ENCODE measurements around the gene FHOD1. TPM values are rescaled to one million over a fixed set of nuclear protein-coding genes. Genes with fewer than 3 reads are reported as not detected.

FHOD1 gene
- total RNA-seq, 1 experiment from 2014 or later = 37.2 TPM

DNA sequence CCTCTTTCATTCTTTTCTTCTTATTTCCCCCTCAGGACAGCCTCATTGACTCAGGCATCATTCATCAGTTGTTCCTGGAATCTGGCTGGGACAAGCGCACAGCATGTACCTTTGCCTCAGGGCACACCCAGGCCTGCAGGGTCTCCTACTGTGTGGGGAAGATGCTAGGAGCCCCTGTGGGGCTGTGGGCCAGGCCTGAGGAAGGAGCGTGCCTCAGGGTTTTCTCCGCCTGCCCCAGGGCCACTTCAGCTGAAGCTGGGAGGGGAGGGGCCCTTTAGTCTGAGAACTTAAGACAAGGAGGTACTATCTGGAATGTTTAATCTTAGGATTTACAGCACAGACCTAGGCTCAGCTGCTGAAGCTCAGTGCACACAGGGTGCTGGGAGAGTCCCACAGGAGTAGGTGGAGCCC lies 40.4 kb downstream of the FHOD1 start:
- TF ChIP-seq, protein P1, sequence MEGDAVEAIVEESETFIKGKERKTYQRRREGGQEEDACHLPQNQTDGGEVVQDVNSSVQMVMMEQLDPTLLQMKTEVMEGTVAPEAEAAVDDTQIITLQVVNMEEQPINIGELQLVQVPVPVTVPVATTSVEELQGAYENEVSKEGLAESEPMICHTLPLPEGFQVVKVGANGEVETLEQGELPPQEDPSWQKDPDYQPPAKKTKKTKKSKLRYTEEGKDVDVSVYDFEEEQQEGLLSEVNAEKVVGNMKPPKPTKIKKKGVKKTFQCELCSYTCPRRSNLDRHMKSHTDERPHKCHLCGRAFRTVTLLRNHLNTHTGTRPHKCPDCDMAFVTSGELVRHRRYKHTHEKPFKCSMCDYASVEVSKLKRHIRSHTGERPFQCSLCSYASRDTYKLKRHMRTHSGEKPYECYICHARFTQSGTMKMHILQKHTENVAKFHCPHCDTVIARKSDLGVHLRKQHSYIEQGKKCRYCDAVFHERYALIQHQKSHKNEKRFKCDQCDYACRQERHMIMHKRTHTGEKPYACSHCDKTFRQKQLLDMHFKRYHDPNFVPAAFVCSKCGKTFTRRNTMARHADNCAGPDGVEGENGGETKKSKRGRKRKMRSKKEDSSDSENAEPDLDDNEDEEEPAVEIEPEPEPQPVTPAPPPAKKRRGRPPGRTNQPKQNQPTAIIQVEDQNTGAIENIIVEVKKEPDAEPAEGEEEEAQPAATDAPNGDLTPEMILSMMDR (IDR thresholded peaks at IDR 0.05; ENCODE audit: unreplicated experiment) = no peak

DNA sequence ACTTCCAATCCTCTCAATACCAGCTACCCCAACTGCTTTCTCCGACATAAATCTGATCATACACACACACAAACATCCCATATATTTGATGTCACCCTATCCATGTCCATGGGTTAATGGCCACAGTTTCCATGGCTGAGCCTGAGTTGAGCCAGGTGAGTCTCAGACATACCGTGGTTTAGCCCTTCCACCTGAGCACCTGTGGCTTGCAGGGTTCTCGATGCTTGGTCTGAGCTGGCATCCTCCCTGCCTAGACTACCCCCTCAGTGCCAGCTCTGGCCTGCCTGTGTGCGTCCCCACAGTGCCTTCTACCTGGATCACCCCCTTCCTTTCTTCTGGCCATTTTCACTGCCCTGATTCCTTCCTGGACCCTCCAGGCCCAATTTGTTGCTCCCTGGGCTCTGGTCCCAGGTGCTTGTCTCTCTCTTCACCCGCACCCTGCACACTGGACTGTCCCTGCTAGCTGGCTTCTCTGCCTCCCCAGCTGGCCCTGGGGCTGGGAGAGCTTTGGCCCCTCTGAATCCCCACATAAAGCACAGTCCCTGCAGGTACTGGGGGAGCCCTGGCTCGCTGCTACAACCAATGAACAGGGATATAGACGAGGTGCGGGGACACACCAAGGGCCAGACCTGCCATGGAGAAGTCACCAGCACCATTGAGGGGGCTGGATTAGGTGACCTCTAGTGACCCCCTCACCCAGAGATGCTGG lies 41.0 kb downstream of the FHOD1 start:
- CTCF ChIA-PET = interaction anchor here (0.5 to 0.6 kb wide), 2 partner anchors 157 to 293 kb away, joined by 3 to 5 read pairs; no protein-coding TSS in a partner anchor
- H3K9me3 Mint-ChIP-seq (ENCODE audit: low read depth, unreplicated experiment) = no peaks in the 10 kb centered on the region
- H3K4me3 Mint-ChIP-seq (ENCODE audit: low read depth, unreplicated experiment) = no peak overlapping the region
- H3K27ac Mint-ChIP-seq (ENCODE audit: unreplicated experiment) = peak overlapping the region; percentile 11
- TF ChIP-seq, protein P1 (IDR thresholded peaks at IDR 0.05; ENCODE audit: unreplicated experiment) = no peak
- no TSS peak for BruUV-seq (replicated peaks)
- DNase-seq = no peak
- H3K27me3 Mint-ChIP-seq (ENCODE audit: unreplicated experiment) = peaks cover 13% of the 10 kb centered on the region
- H3K4me1 Mint-ChIP-seq (ENCODE audit: low read depth, unreplicated experiment) = no peaks in the 10 kb centered on the region
- peaks cover 47% of the 10 kb centered on the region for H3K36me3 Mint-ChIP-seq (ENCODE audit: insufficient read depth, unreplicated experiment)
- intact Hi-C loops (cut with micrococcal nuclease; ENCODE audit: unreplicated experiment) = no loop called here

More for the DNA sequence above, 40.4 kb downstream of the FHOD1 start:
- Mint-ChIP-seq H3K9me3 (ENCODE audit: low read depth, unreplicated experiment) (no peaks in the 10 kb centered on the region), H3K4me3 (ENCODE audit: low read depth, unreplicated experiment) (no peak overlapping the region), H3K27me3 (ENCODE audit: unreplicated experiment) (peaks cover 13% of the 10 kb centered on the region), H3K27ac (ENCODE audit: unreplicated experiment) (peak overlapping the region; percentile 11), H3K4me1 (ENCODE audit: low read depth, unreplicated experiment) (no peaks in the 10 kb centered on the region), H3K36me3 (ENCODE audit: insufficient read depth, unreplicated experiment) (peaks cover 42% of the 10 kb centered on the region)
- BruUV-seq (replicated peaks) = no TSS peak
- CTCF ChIA-PET = no interaction called here
- no peak for DNase-seq
- intact Hi-C loops (cut with micrococcal nuclease; ENCODE audit: unreplicated experiment) = no loop called here

DNA sequence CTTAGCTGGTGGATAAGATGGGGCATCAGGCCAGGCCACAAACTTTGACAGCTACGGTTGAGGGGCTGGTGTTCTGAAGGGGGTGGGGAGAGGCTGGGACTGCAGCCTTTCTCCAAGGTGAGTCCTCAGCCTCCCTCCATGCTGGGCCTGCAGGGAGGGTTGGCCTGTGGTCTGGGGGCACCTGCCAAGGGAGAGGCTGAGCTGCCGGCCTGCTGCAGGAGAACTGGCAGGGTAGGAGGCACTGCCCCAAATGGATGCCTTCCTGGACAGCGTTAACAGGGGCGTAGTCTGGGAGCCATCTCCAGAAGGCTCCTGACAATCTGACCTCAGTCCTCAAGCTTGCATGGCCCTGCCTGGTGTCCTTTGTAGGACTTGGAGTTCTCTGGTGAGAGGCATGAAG lies 43.2 kb downstream of the FHOD1 start:
- no TSS peak for BruUV-seq (replicated peaks)
- intact Hi-C loops (cut with micrococcal nuclease; ENCODE audit: unreplicated experiment) = no loop called here
- Mint-ChIP-seq H3K27me3 (ENCODE audit: unreplicated experiment) (peaks cover 7% of the 10 kb centered on the region), H3K4me1 (ENCODE audit: low read depth, unreplicated experiment) (no peaks in the 10 kb centered on the region), H3K36me3 (ENCODE audit: insufficient read depth, unreplicated experiment) (peaks cover 67% of the 10 kb centered on the region), H3K27ac (ENCODE audit: unreplicated experiment) (no peak overlapping the region), H3K4me3 (ENCODE audit: low read depth, unreplicated experiment) (no peak overlapping the region), H3K9me3 (ENCODE audit: low read depth, unreplicated experiment) (no peaks in the 10 kb centered on the region)
- DNase-seq = no peak
- CTCF ChIA-PET = no interaction called here
- TF ChIP-seq, protein P1 (IDR thresholded peaks at IDR 0.05; ENCODE audit: unreplicated experiment) = no peak

DNA sequence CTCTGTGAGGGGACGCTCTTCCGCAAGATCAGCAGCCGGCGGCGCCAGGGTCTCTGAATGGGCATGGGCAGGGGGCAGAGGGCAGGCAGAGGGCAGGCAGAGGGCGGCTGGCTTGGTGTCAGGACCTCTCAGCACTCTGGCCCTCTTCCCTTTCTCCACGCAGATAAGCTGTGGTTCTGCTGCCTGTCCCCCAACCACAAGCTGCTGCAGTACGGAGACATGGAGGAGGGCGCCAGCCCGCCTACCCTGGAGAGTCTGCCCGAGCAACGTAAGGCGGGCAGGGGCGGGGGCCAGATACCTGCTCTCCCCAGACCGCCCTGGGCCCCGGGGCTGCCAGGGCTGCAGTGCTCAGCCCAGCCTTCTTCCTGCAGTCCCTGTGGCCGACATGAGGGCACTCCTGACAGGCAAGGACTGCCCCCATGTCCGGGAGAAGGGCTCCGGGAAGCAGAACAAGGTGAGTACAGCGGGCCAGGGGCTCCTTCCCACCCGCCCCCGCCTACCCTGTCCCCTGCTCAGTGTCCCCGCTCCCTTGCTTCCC lies 44.3 kb downstream of the FHOD1 start:
- H3K4me3 Mint-ChIP-seq (ENCODE audit: low read depth, unreplicated experiment) = no peak overlapping the region
- no TSS peak for BruUV-seq (replicated peaks)
- peaks cover 8% of the 10 kb centered on the region for H3K4me1 Mint-ChIP-seq (ENCODE audit: low read depth, unreplicated experiment)
- H3K27me3 Mint-ChIP-seq (ENCODE audit: unreplicated experiment) = no peaks in the 10 kb centered on the region
- H3K27ac Mint-ChIP-seq (ENCODE audit: unreplicated experiment) = no peak overlapping the region
- no peaks in the 10 kb centered on the region for H3K9me3 Mint-ChIP-seq (ENCODE audit: low read depth, unreplicated experiment)
- DNase-seq = no peak
- CTCF ChIA-PET = no interaction called here
- intact Hi-C loops (cut with micrococcal nuclease; ENCODE audit: unreplicated experiment) = no loop called here
- TF ChIP-seq, protein P1 (IDR thresholded peaks at IDR 0.05; ENCODE audit: unreplicated experiment) = no peak
- H3K36me3 Mint-ChIP-seq (ENCODE audit: insufficient read depth, unreplicated experiment) = peaks cover 78% of the 10 kb centered on the region
